MCF 10A (cell line): ENCODE results near the gene DDX1. TPM values are rescaled to one million over a fixed set of nuclear protein-coding genes. Genes with fewer than 3 reads are reported as not detected.

Experiments
- BruUV-seq: library from RNA; stranded (reverse); fragments of 400-500 nt; replicated peaks from 2 replicates; lab custom pipeline; 2021; lab: Mats Ljungman, UMichigan
- CTCF ChIA-PET: fragments of 300-600 bp; sonication (Branson Sonifier 250); formaldehyde crosslinking; extraction: SDS; loops from one replicate; lab custom pipeline; 2021; ENCODE audit warnings: antibody characterized with exemption, inconsistent platforms; lab: Yijun Ruan, JAX
- POLR2A ChIA-PET: fragments of 300-600, 350-650 bp; sonication (Branson Sonifier 250); formaldehyde crosslinking; extraction: SDS; loops from one replicate; lab custom pipeline; 2020; ENCODE audit warnings: antibody characterized with exemption, inconsistent platforms; lab: Yijun Ruan, JAX
- DNase-seq: peaks from one replicate; pipeline ENCODE4 v3.0.0-alpha.2; 2018; ENCODE audit not compliant: unreplicated experiment
- H3K27ac Mint-ChIP-seq: one replicate; pipeline ENCODE4 v1.8.0; 2022; ENCODE audit warnings: mild to moderate bottlenecking, low read depth, mixed read lengths; ENCODE audit not compliant: unreplicated experiment
- H3K27me3 Mint-ChIP-seq: one replicate; pipeline ENCODE4 v1.8.0; 2022; ENCODE audit warnings: mixed read lengths; ENCODE audit not compliant: insufficient read depth, unreplicated experiment
- H3K36me3 Mint-ChIP-seq: one replicate; pipeline ENCODE4 v1.8.0; 2022; ENCODE audit warnings: mild to moderate bottlenecking, moderate library complexity, mixed read lengths; ENCODE audit not compliant: insufficient read depth, unreplicated experiment
- H3K4me1 Mint-ChIP-seq: one replicate; pipeline ENCODE4 v1.8.0; 2022; ENCODE audit warnings: mixed read lengths; ENCODE audit not compliant: insufficient read depth, unreplicated experiment
- H3K4me3 Mint-ChIP-seq: one replicate; pipeline ENCODE4 v1.8.0; 2022; ENCODE audit warnings: mild to moderate bottlenecking, moderate library complexity, mixed read lengths; ENCODE audit not compliant: unreplicated experiment
- H3K9me3 Mint-ChIP-seq: one replicate; pipeline ENCODE4 v1.8.0; 2022; ENCODE audit warnings: mixed read lengths; ENCODE audit not compliant: unreplicated experiment
- intact Hi-C: fragments of 100-400 bp; cut with micrococcal nuclease; formaldehyde crosslinking; loops from 2 replicates; pipeline ENCODE4 v1.14.1; 2022
- total RNA-seq: library from RNA; stranded (reverse); gene quantifications from 2 replicates; pipeline ENCODE4 v1.2.3, GENCODE V29; 2022
- TF ChIP-seq, protein P1 (sequence below): fragments of 200-600 bp; IDR thresholded peaks from one replicate; pipeline ENCODE4 v1.8.0; 2022; ENCODE audit warnings: antibody characterized with exemption, mild to moderate bottlenecking; ENCODE audit not compliant: unreplicated experiment

DDX1 gene
- total RNA-seq, 1 experiment from 2014 or later = 119 TPM

DNA sequence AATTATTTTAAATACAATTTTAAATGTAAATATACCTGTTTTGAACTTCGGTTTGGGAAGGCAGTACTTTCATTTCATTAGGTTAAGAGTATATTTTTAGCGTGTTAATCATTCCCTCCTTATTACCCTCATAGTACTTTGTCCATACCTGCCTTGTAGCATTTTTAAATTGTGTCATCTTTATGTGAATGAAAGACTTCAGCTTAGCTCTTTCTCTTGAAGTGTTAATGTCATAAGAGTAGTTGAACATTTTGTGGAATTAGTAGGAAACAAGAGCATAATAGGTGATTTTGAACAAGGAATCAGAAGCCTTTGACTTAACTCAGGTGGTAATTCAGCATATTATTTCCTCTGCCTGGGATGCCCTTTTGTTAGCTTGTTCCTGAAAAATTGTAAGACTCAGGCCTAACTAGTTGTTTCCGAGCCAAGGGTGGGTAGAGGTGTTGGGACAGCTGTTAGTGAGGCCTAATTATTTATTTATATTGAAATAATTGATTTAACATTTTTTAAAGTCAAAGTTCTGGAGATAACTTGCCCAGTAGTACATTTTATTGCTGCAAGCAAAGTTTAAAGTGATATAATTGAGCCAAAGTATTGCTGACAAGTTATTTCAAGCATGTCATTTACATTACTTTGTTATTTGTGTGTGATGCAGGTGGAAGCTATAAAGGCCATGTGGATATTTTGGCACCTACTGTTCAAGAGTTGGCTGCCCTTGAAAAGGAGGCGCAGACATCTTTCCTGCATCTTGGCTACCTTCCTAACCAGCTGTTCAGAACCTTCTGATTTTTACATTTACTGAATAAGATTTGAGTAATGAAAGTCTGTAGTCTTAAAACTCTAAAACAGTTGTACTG, 38.7 kb downstream of the DDX1 start:
- TF ChIP-seq, protein P1, sequence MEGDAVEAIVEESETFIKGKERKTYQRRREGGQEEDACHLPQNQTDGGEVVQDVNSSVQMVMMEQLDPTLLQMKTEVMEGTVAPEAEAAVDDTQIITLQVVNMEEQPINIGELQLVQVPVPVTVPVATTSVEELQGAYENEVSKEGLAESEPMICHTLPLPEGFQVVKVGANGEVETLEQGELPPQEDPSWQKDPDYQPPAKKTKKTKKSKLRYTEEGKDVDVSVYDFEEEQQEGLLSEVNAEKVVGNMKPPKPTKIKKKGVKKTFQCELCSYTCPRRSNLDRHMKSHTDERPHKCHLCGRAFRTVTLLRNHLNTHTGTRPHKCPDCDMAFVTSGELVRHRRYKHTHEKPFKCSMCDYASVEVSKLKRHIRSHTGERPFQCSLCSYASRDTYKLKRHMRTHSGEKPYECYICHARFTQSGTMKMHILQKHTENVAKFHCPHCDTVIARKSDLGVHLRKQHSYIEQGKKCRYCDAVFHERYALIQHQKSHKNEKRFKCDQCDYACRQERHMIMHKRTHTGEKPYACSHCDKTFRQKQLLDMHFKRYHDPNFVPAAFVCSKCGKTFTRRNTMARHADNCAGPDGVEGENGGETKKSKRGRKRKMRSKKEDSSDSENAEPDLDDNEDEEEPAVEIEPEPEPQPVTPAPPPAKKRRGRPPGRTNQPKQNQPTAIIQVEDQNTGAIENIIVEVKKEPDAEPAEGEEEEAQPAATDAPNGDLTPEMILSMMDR = no peak
- no peak for DNase-seq
- Mint-ChIP-seq H3K4me3 (no peak overlapping the region), H3K27ac (no peak overlapping the region), H3K9me3 (no peaks in the 10 kb centered on the region), H3K36me3 (peaks cover 76% of the 10 kb centered on the region), H3K4me1 (no peaks in the 10 kb centered on the region), H3K27me3 (no peaks in the 10 kb centered on the region)
- BruUV-seq = no TSS peak
- intact Hi-C loops = loop anchor here (10.0 kb wide), 1 partner anchor 1124 kb away; no protein-coding TSS in a partner anchor
- ChIA-PET POLR2A (no interaction called here), CTCF (interaction anchor here (1.3 kb wide), 1 partner anchor 8 kb away, joined by 3 read pairs; no protein-coding TSS in a partner anchor)

DNA sequence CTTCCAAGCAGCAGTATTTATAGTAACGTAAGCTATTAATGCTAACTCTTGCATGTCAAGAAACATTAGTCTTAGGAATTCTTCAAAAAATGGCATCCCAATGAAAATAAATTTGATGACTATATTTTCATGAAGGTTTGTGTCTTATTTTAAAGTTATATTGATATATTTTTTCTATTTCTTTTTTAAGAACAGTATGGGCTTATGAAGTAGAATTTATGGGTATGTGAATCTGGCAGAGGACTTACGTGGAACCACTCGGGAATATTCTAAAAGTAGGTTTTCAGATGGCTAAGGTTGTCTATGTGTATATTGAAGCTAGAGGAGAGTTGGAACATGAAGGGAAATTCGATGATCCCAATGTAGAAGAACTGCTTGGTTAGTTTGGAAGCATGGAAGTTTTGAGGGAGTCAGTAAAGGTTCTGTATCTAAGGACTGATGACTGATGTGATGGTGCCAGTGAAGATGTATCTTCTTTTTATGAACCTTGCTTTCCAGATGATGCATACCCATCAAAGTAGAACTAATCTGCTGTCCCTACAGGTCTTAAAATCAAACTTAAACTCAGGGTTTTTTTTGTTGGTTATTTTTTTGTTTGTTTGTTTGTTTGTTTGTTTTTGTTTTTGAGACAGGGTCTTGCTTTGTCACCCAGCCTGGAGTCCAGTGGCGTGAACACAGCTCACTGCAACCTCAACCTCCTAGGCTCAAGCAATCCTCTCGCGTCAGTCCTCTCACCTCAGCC, 39.5 kb downstream of the DDX1 start:
- BruUV-seq = no TSS peak
- H3K9me3 Mint-ChIP-seq = no peaks in the 10 kb centered on the region
- ChIA-PET POLR2A (no interaction called here), CTCF (no interaction called here)
- TF ChIP-seq, protein P1 = no peak
- no peak overlapping the region for H3K27ac Mint-ChIP-seq
- no peaks in the 10 kb centered on the region for H3K4me1 Mint-ChIP-seq
- peaks cover 70% of the 10 kb centered on the region for H3K36me3 Mint-ChIP-seq
- H3K27me3 Mint-ChIP-seq = no peaks in the 10 kb centered on the region
- DNase-seq = no peak
- no peak overlapping the region for H3K4me3 Mint-ChIP-seq
- intact Hi-C loops = loop anchor here (10.0 kb wide), 1 partner anchor 1124 kb away; no protein-coding TSS in a partner anchor

DNA sequence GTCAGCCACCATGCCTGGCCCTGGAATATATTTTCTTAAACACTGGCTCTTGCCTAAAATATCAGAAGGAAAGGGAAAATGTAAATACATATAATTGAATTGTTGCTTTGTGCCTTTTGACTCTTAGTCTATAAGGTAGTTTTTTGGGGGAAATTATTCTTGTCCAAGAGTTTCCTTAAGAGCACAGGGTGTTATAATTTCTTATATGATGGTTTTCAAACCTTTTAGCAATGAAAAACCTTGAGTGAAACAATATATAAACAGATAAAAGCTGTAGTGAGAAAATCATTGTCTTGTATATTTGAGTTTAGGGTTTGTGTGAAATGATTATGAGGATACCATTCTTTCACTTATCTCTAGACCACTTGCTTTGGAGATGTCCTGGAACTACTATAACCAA, 40.2 kb downstream of the DDX1 start:
- BruUV-seq = no TSS peak
- H3K4me3 Mint-ChIP-seq = no peak overlapping the region
- POLR2A ChIA-PET = no interaction called here
- H3K27me3 Mint-ChIP-seq = no peaks in the 10 kb centered on the region
- no peak overlapping the region for H3K27ac Mint-ChIP-seq
- peaks cover 69% of the 10 kb centered on the region for H3K36me3 Mint-ChIP-seq
- H3K4me1 Mint-ChIP-seq = no peaks in the 10 kb centered on the region
- intact Hi-C loops = loop anchor here (10.0 kb wide), 1 partner anchor 1123 kb away; no protein-coding TSS in a partner anchor
- TF ChIP-seq, protein P1 = no peak
- CTCF ChIA-PET = no interaction called here
- no peak for DNase-seq
- H3K9me3 Mint-ChIP-seq = no peaks in the 10 kb centered on the region
